ENCODE data around the gene KCNC4.

The KCNC4 gene

GRCh38 chr1:110258734-110259133 is 48.6 kb downstream of the KCNC4 start:
- DNase-seq = no peak

GRCh38 chr1:110259770-110260169 is 49.7 kb downstream of the KCNC4 start:
- no peak for DNase-seq
